HG02973 (cell line): Measurements from ENCODE around the gene CD48.

Experiments
- ATAC-seq: cut with Tn5 transposase; IDR thresholded peaks from one replicate; pipeline ENCODE4 v1.9.1; 2021; ENCODE audit warnings: moderate library complexity; ENCODE audit not compliant: unreplicated experiment

CD48 gene, protein sequence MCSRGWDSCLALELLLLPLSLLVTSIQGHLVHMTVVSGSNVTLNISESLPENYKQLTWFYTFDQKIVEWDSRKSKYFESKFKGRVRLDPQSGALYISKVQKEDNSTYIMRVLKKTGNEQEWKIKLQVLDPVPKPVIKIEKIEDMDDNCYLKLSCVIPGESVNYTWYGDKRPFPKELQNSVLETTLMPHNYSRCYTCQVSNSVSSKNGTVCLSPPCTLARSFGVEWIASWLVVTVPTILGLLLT

DNA sequence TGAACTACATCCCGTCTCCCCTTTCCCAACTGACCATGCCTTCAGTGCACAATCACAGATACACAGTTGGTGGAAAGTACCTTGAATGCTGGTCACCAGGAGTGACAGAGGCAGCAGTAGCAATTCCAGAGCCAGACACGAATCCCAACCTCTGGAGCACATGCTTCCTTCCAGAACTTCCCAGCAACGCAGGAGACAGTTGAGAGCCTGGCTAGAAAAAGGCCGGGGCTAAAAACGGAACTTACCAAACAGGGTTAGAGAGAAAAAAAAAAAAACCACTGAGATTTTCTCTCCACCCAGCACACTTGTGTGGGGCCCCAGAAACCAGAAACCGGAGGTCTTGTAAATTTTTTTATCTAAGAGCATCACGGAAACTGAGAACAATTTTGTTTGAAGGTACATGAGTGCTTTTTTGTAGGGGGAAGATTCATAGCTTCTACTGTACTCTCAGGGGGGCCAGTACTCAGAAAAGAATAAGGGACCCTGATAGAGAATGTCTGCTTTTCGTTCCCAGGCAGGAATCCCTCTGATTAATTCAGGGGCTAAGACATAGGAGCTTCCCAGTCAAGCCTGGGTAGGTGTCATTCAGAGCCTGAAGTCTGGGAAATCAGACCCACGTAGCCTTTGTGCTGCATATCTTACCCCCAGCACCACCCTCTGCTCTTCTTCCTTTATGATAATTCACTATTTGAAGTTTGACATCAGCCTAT lies at the start of gene CD48:
TSS of gene CD48 (minus strand) at position 221 of the 710 bp plus-strand sequence. CDS start at position 162, 59 bp downstream.
- ATAC-seq: no peak

DNA sequence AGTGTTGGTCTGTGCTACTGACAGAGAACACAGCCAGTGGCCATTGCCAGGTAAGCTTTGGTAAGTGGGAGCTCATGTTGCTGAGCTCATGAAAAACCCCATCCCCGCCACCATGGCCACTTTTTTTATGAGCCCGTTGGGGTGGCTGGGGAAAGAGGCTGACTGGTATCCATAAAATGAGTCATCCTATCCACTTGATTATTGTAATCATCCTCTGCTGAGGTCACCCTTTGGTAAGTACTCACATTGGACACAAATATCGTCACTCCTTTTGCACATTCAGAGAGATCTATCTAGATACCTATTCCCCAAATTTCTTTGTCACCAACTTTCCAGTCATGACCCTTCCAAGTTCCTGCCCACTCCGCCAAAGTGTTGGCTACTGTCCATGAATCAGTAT lies 49.4 kb upstream of the CD48 start:
- no peak for ATAC-seq

DNA sequence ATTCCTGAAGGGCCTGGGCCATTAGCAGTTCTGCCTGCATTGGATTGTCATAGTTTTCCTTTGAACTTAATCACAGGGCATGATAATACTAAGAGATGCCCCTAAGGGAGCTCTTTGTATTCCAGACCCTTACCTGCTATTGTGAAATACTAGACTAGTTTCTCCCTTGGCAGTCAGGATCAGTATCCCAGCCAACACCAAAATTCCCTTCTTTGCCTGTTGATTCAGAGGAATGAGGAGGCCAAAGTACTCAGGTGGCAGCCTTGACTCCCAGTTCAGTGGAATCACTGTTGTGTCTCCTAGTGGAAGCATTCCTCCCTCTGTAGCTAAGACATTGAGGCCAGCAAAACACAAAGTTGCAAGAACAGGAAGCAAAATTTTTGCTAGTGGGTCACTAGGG lies 48.1 kb upstream of the CD48 start:
- ATAC-seq: no peak

DNA sequence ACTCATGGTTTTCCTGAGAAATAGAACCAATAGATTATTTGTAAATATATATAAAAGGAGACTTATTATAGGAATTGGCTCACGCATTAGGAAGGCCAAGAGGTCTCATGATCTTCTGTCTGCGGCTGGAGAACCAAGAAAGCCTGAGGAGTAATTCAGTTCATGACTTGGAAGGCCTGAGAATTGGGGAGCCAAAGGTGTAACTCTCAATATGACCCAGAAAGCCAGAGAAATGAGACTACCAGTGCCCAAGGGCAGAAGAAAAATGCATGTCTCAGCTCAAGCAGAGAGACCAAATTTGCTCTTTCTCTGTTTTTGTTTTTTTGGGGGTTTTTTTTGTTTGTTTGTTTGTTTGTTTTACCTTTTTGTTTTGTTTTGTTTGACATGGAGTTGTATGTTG lies 46.9 kb upstream of the CD48 start:
- ATAC-seq: no peak

DNA sequence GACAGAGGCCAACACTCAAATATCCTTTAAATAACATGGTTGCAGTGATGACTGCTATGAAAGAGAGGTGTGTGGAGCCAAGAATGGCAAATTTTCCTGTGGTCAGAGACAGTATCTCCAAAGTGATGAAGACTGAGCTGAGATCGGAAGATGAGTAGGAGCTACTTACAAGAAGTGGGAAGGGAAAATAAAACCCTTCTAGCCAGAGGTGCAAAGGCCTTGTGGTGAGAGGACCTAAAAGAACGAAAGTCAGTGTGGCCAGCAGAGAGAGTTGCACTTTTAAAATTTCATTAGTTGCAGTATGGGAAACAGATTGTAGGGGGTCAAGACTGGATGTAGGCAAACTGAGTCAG lies 45.2 kb upstream of the CD48 start:
- no peak for ATAC-seq

DNA sequence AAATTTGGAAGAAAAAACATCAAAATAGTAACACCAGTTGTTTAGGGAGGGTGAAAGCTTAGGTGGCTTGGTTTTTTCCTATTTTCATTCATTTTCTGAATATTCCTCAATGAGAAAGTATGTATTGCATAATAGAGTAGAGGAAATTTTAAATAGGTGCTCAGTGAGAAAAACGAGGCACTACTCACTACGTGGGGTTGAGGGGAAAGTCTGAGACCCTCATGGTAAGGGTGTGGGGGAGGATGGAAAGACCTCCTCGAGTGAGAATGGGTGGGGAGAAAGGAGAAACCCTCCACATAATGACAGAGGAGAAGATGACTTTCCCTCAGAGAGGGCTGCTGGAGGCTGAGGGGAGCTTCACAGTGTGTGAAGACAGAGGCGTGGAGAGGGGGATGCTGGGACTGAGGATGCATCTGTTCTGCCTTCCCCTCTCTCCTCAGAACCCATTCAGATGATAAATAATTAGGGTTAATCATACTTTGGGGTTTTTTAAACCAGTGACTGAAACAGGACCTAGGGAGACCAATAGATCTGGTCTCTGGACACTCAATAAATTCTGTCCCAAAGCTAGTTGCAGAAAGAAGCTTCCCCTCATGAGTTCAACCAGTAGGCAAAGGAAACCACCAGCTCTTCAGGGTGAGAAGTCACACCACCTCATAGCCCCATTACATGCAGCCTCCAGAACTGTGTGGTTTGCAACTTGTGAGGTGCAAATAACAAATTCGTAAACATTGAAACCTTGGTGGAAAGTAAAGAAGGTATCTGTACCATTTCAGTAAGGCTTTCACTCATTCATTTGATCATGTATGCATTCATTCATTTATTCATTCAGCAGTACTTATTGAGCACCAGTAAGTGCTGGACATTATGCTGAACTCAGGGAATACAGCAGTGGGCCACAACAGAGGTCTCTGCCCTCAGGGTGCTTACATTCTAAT lies 44.6 kb upstream of the CD48 start:
- ATAC-seq: no peak

DNA sequence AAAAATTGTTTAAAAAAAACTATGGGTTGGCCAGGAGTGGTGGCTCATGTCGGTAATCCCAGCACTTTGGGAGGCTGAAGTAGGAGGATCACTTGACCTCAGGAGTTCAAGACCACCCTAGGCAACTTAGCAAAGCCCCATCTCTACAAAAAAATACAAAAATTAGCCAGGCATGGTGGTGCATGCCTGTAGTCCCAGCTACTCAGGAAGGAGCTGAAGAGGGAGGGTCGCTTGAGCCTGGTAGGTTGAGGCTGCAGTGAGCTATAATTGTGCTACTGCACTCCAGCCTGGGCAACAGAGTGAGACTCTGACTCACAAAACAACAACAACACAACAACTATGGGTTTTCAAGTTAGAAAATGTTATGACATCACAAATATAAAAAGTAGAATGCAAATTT lies 43.8 kb upstream of the CD48 start:
- no peak for ATAC-seq

DNA sequence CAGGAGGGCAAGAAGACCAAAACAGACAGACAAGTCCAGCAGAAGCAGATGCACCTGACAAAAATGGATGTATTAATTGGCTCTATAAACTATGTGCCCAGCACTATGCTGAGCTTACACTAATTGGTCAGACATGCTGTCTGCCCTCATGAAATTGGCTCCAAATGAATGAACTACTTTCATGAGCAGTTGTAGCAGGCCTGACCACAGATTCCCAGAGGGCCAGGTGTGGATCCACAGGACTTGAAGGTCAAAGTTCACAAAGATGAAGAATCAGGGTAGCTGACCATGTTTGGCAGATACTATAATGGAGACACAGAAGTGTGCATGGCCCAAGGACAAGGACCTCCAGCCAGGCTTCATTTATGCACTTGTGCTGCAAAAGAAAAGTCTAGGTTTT lies 42.0 kb upstream of the CD48 start:
- ATAC-seq: no peak

DNA sequence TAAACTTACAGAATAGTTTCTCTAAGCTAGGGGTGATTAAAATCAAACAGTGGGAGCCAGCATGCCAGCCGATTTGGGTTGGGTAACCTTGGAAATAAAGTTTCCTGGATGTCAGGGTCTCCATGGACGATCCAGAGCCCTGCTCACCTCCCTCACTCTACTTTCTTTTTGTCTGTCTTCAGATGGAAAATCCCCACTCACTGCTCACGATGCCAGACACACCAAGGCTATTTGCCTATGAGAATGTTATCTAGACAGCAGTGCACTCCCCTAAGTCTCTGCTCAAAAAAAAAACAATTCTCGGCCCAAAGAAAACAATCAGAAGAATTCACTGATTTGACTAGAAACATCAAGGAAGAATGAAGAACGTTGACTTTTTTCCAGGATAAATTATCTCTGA lies 41.3 kb upstream of the CD48 start:
- ATAC-seq: no peak

DNA sequence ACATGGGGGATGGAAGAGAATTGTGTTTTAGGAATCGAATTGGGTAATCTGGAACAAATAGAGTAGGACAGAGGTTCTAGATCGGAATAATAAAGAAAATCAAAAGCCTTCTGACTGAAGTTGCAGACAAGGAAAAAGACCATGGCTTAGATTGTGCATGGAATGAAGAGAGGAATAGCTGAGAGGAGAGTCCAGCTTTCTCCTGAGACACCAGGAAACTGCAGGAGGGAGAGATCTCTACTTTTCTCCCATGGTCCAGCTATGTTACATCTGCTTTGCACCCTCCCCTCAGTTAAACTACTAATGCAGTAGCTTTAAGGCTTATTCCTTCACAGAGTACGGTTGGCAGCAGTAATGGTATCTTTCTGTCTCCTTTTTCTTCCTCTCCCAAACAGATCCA lies 40.8 kb upstream of the CD48 start:
- no peak for ATAC-seq

DNA sequence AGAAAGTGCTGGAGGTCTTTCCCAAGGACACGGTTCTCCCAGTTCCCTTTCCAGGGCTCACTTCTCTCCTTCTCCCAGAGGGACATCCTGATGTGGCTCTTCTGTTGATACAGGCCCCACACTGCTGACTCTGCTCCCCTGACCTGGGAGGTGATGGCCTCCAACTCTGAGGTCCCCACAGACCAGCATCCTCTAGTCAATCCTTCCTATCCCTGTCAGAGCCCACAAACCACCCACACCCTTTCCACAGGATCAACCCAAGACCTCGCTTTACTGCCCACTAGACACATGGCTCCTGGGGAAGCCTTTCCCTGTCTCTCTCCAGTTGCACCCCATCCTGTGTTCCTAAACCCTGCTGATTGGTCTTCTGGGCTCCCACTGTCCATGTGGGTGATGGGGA lies 39.0 kb upstream of the CD48 start:
- no peak for ATAC-seq

DNA sequence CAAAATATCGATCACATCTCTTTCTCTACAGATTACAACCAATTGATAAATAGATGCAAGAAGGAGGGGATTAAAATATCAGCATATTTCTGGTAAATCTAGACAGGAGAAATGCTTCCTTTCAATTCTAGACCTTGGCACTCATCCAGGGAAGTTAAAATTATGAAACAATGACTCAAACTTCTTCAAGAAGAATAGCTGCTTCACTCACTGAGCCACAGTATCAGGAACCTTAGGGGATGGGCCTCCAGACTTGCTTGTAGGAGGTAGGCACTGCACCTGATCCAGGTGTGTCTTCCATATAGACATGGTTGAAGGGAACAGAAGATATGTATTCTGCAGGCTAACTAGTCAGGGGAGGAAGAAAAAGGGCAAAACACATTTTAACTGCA lies 37.3 kb upstream of the CD48 start:
- ATAC-seq: no peak

DNA sequence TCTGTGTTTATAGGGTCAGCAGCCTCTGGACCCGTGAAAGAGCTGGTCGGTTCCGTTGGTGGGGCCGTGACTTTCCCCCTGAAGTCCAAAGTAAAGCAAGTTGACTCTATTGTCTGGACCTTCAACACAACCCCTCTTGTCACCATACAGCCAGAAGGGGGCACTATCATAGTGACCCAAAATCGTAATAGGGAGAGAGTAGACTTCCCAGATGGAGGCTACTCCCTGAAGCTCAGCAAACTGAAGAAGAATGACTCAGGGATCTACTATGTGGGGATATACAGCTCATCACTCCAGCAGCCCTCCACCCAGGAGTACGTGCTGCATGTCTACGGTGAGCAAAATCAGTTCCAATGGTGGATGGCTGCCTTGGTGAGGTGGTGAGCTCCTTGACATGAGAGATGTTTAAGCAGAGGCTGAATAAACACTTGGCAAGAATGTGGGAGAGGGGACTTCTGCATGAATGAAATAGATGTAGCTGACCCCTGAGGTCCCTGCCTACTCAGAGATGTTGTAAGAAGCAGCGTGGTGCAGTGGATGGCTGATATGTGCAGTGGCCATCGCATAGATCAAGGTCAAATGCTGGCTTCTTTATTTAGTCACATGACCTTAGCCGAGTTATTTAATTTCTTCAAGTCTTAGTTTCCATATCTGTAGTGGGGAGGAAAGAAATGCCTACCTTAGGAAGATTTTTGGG lies 36.7 kb upstream of the CD48 start:
- ATAC-seq: no peak

DNA sequence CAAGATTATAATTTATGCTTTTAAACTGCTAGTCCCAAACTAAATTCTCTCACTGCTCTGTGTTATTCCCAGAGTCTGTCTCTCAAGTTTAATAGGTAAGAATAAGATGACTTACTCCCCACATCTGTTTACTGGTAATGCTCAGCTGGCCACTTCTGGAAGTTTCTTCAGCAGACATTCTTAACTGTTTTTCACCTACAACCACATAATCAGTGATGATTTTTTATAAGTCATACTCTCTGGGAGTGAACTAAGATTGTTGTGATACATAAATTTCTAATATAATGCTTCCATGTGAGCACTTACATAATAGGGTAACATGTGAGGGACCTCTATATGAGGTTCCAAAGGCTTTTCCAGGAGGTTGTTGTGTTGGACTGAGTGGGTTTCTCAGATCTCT lies 36.1 kb upstream of the CD48 start:
- no peak for ATAC-seq

DNA sequence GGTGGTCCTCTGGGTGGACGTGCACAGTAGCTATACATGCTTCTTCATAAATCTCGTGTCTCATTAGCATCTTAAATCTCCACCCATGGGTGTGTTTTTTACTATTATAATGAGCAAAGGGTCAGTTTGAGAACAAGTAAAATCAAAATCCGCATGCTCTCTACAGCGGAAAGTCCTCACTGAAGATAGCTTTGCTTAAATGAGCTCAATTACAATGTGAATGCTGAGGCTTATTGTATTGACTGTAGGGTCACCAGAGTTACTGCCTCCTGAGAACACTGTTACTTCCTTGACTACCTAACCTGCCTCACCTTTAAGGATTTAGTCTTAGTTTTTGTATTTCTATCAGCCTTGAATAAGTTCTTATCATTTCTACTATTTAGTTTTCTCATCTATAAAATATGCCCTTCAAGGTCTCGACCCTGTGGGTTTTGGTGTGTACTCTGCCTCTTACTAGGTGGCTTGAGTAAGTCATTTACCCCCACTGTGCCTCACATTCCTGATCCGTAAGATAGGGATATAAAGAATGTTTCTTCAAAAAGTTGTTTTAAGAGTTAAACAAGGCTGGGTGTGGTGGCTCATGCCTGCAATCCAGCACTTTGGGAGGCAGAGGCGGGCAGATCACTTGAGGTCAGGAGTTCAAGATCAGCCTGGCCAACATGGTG lies 35.3 kb upstream of the CD48 start:
- ATAC-seq: no peak

DNA sequence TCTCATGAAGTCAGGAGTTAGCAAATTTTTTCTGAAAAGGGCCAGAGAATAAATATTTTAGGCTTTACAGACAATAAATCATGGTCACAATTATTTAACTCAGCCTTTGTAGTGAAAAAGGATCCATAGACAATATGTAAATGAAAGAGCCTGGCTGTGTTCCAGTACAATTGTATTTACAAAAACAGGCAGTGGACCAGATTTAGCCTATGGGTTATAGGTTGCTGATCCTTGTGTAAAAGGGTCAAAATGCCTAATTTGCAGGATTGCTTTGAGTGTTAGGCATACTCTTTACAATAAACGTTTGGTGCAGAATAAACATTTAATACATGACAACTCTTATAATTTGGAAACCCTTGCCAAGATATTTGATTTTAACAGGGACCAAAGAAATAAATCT lies 33.9 kb upstream of the CD48 start:
- no peak for ATAC-seq

DNA sequence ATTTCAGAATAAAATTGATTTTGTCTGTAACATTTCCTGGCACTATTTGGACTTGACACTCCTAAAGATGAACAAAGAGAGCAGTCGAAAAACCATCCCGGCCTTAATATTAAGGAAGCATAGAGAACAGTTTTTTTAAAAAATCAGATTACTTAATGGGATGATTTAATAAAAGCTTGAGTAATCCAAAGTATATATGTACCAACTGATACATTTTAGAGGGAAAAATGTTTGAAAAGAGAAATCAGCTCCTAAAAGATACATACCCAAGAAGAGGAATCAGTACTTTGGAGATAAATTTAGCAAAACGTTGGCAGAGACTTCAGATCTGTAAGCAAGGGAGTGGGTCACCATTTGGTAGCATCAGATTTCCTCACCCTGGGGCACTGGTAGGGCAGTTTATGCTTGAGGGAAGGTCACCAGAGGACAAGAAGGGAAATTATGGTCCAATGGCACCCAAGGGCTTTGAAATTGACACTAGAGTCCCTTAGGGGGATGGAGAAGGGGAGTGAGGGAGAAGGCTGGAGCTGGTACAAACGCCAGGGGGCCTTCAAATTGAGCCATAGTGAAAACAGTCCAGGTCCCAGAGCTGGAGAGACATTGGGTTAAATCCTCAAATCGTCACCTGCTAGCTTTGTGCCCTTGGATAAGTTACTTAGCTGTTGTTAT lies 33.4 kb upstream of the CD48 start:
- no peak for ATAC-seq

DNA sequence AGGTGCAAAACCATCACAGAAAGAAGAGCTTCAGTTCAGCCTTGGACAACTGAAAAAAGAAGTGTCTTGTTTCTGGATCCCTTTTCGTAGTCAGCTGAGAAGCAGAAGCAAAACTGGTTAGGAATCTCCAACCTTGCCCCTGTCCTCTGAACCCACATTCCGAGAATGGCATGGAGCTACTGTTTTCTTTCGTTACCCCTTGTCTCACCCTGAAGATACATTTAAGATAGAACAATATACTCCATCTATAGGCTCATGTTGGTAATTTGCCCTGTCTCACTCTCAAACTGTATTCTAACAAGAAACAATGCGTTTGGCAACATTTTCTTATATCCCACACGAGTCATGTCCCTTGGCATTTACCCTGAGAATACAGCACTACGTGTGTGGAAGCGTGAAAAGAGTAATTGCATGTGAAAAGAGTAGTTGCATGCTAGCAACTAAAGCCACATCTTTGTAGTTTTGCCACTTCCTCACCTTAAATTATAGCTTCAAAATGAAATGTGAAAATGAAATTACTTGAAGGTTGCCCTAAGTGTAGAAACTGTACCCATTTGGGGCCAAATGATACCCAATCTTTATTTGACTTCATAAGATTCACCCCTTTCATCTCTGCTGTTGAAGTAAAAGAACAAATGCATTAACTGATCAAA lies 32.7 kb upstream of the CD48 start:
- ATAC-seq: no peak

DNA sequence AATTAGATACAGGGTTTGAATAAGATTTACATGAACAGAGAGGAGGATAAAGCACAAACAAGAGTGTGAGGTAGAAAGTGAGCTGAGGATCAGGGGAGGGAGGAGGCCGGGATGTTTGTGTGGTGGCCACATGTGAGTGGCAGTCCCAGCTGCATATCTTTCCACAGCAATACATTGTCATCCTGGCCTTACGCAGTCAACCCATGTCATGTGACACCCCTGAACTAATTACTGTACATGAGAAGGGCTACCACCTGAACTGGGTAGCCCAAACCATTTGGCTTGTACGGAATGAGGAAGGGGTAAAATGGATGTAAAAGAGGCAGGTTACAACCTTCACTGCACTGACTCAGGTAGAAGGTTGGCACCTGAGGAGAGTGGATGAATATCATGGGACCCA lies 31.6 kb upstream of the CD48 start:
- no peak for ATAC-seq
